ENCODE measurements around the gene NUMBL. TPM values are rescaled to one million over a fixed set of nuclear protein-coding genes. Genes with fewer than 3 reads are reported as not detected.
A peak's percentile ranks its signal among the peaks of the same experiment; 100 is the strongest.

Gene NUMBL
- total and polyA plus RNA-seq, 2 of the 13 experiments (the other 11 are each of a cell fraction or from before 2014, with no cell fraction given) = 0.49 to 2.3 TPM

DNA sequence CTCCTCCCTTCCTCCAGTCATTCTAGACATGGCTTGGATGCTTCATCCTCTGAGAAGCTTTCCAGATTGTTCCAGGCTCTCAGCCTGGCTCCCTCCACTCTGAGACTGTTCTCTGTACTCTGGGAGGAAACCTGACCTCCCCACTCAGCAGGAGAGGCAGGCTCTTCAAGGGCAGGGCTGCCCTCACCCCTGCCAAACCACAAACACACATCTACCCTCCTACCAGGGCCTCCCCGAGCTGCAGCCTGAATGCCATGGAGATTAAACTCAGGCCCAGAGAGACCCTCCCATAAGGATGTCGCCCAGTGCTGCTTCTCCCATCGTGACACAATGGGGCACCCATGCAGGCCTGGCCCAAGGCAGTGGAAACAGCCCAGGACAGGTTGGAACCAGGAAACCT, 16.2 kb downstream of the NUMBL start:
- H3K4me1 ChIP-seq (ENCODE audit: insufficient read depth, low read length) = no peaks in the 10 kb centered on the region
- in situ Hi-C loops (cut with HindIII; ENCODE audit: extremely low pct_ligation_motif_present, low pct_unique_long_range_greater_than_20kb) = loop anchor here (25.0 kb wide), 1 partner anchor 463 kb away; no protein-coding TSS in a partner anchor
- H2AFZ ChIP-seq (ENCODE audit: low read length) = no peak overlapping the region
- CTCF ChIA-PET (ENCODE audit: low intra/inter-chr PET ratio, low total read pairs) = no interaction called here
- H3K4me2 ChIP-seq (ENCODE audit: low read depth, low read length) = no peak overlapping the region
- H3K9me3 ChIP-seq (ENCODE audit: low read length) = no peaks in the 10 kb centered on the region; the same call in 1 of the 2 replicates
- no peak overlapping the region for H3K9ac ChIP-seq (ENCODE audit: insufficient read depth, low read depth, low read length)
- FAIRE-seq (no peak), DNase-seq (ENCODE audit: low spot score) (no peak), ATAC-seq (no peak)
- 80% methylated on average over 1 of the region's 3 CpGs for WGBS (ENCODE audit: low lambda C conversion rate)
- H3K79me2 ChIP-seq (ENCODE audit: insufficient read depth, low read length) = no peaks in the 10 kb centered on the region
- no peak overlapping the region for H3K4me3 ChIP-seq (replicated peaks in 1 of 3; ENCODE audit: insufficient read depth in 1 of 3, low read depth in 2 of 3, low read length in 3 of 3)
- H3K36me3 ChIP-seq (replicated peaks in 1 of 2; ENCODE audit: control insufficient read depth in 1 of 2, insufficient read depth in 2 of 2, low read length in 2 of 2) = no peaks in the 10 kb centered on the region
- TF ChIP-seq, protein P1, sequence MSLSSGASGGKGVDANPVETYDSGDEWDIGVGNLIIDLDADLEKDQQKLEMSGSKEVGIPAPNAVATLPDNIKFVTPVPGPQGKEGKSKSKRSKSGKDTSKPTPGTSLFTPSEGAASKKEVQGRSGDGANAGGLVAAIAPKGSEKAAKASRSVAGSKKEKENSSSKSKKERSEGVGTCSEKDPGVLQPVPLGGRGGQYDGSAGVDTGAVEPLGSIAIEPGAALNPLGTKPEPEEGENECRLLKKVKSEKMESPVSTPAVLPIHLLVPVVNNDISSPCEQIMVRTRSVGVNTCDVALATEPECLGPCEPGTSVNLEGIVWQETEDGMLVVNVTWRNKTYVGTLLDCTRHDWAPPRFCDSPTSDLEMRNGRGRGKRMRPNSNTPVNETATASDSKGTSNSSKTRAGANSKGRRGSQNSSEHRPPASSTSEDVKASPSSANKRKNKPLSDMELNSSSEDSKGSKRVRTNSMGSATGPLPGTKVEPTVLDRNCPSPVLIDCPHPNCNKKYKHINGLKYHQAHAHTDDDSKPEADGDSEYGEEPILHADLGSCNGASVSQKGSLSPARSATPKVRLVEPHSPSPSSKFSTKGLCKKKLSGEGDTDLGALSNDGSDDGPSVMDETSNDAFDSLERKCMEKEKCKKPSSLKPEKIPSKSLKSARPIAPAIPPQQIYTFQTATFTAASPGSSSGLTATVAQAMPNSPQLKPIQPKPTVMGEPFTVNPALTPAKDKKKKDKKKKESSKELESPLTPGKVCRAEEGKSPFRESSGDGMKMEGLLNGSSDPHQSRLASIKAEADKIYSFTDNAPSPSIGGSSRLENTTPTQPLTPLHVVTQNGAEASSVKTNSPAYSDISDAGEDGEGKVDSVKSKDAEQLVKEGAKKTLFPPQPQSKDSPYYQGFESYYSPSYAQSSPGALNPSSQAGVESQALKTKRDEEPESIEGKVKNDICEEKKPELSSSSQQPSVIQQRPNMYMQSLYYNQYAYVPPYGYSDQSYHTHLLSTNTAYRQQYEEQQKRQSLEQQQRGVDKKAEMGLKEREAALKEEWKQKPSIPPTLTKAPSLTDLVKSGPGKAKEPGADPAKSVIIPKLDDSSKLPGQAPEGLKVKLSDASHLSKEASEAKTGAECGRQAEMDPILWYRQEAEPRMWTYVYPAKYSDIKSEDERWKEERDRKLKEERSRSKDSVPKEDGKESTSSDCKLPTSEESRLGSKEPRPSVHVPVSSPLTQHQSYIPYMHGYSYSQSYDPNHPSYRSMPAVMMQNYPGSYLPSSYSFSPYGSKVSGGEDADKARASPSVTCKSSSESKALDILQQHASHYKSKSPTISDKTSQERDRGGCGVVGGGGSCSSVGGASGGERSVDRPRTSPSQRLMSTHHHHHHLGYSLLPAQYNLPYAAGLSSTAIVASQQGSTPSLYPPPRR (CRISPR knock-in tag; IDR thresholded peaks at IDR 0.05; ENCODE audit: borderline replicate concordance) = no peak
- TF ChIP-seq ZNF335 (CRISPR knock-in tag; IDR thresholded peaks at IDR 0.05) (no peak), ZNF768 (CRISPR knock-in tag; IDR thresholded peaks at IDR 0.05) (peak; percentile 33; the same call in 1 of the 2 replicates)
- H3K27me3 ChIP-seq (ENCODE audit: control insufficient read depth in 1 of 2, insufficient read depth in 2 of 2, low read length in 2 of 2) = no peaks in the 10 kb centered on the region
- no TSS peak for BruUV-seq (replicated peaks)
- intact Hi-C loops (cut with micrococcal nuclease; ENCODE audit: unreplicated experiment) = no loop called here
- no peak overlapping the region for H3K27ac ChIP-seq (ENCODE audit: extremely low read length, insufficient read depth, low read length)
- POLR2A ChIA-PET = no interaction called here
- no peaks in the 10 kb centered on the region for H4K20me1 ChIP-seq (ENCODE audit: insufficient read depth, low read length)

DNA sequence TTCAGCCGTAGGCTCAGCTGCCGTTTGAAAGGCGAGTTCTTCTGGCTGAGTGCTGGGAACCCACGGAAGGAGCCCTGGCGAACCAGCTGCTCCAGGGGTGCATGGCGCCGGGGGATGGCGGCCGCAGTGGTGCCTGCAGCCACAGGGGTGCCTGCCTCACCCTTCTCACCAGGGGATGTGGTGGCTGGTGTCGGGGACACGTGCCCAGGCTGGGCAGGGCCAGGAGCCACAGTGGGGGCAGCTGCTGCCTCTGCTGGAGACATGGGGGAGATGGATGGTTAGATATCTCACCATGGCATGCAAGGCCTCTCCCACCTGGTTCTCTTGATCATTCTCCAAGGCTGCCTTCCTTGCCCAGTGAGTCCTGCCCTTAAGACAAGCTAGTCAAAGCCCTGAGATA, 17.1 kb downstream of the NUMBL start:
- BruUV-seq (replicated peaks) = no TSS peak
- no peaks in the 10 kb centered on the region for H3K4me1 ChIP-seq (ENCODE audit: insufficient read depth, low read length)
- H3K9me3 ChIP-seq (ENCODE audit: low read length) = no peaks in the 10 kb centered on the region; the same call in 1 of the 2 replicates
- FAIRE-seq (no peak), ATAC-seq (no peak), DNase-seq (ENCODE audit: low spot score) (no peak)
- no peak overlapping the region for H3K27ac ChIP-seq (ENCODE audit: extremely low read length, insufficient read depth, low read length)
- H3K27me3 ChIP-seq (ENCODE audit: control insufficient read depth in 1 of 2, insufficient read depth in 2 of 2, low read length in 2 of 2) = no peaks in the 10 kb centered on the region
- no peak overlapping the region for H2AFZ ChIP-seq (ENCODE audit: low read length)
- POLR2A ChIA-PET = no interaction called here
- CTCF ChIA-PET (ENCODE audit: low intra/inter-chr PET ratio, low total read pairs) = no interaction called here
- H4K20me1 ChIP-seq (ENCODE audit: insufficient read depth, low read length) = no peaks in the 10 kb centered on the region
- H3K79me2 ChIP-seq (ENCODE audit: insufficient read depth, low read length) = no peaks in the 10 kb centered on the region
- no peak overlapping the region for H3K4me3 ChIP-seq (replicated peaks in 1 of 3; ENCODE audit: insufficient read depth in 1 of 3, low read depth in 2 of 3, low read length in 3 of 3)
- WGBS (ENCODE audit: low lambda C conversion rate) = 91% methylated on average over 3 of the region's 11 CpGs
- no peak overlapping the region for H3K9ac ChIP-seq (ENCODE audit: insufficient read depth, low read depth, low read length)
- no peak overlapping the region for H3K4me2 ChIP-seq (ENCODE audit: low read depth, low read length)
- in situ Hi-C loops (cut with HindIII; ENCODE audit: extremely low pct_ligation_motif_present, low pct_unique_long_range_greater_than_20kb) = loop anchor here (25.0 kb wide), 1 partner anchor 464 kb away; no protein-coding TSS in a partner anchor
- intact Hi-C loops (cut with micrococcal nuclease; ENCODE audit: unreplicated experiment) = no loop called here
- H3K36me3 ChIP-seq (replicated peaks in 1 of 2; ENCODE audit: control insufficient read depth in 1 of 2, insufficient read depth in 2 of 2, low read length in 2 of 2) = no peaks in the 10 kb centered on the region
- no peak for TF ChIP-seq SMARCC2 (IDR thresholded peaks at IDR 0.05)
- TF ChIP-seq ZEB1 (IDR thresholded peaks at IDR 0.05; ENCODE audit: insufficient replicate concordance, low read depth) = no peak

Measured in HepG2 (cell line).